DLD1 (cell line): ENCODE data around the gene PDGFD.

Source experiments
- in situ Hi-C: cut with HindIII; loops from 2 replicates; pipeline ENCODE4 v1.10.0; 2017; ENCODE audit warnings: low sequenced_read_pairs

Gene PDGFD

GRCh38 chr11:103927535-103927934 is 236.4 kb downstream of the PDGFD start:
- in situ Hi-C loops: no loop called here

- in situ Hi-C loops: no loop called here
Measured at GRCh38 chr11:103926990-103927389, 237.0 kb downstream of the PDGFD start.

GRCh38 chr11:103924166-103925013 is 239.6 kb downstream of the PDGFD start:
- in situ Hi-C loops: no loop called here

GRCh38 chr11:103923451-103923931 is 240.5 kb downstream of the PDGFD start:
- in situ Hi-C loops: no loop called here

- in situ Hi-C loops: no loop called here
Measured at GRCh38 chr11:103920933-103921332, 243.0 kb downstream of the PDGFD start.

- in situ Hi-C loops: no loop called here
Measured at GRCh38 chr11:103920449-103920848, 243.5 kb downstream of the PDGFD start.

- in situ Hi-C loops: no loop called here
Measured at GRCh38 chr11:103910721-103911120, 253.2 kb downstream of the PDGFD start.

GRCh38 chr11:103907548-103908455 is 256.1 kb downstream of the PDGFD start:
- in situ Hi-C loops: no loop called here

- in situ Hi-C loops: no loop called here
Measured at GRCh38 chr11:103907136-103907535, 256.8 kb downstream of the PDGFD start.

- in situ Hi-C loops: no loop called here
Measured at GRCh38 chr11:103906291-103906867, 257.6 kb downstream of the PDGFD start.

GRCh38 chr11:103904324-103904667 is 259.7 kb downstream of the PDGFD start:
- in situ Hi-C loops: no loop called here

GRCh38 chr11:103903621-103904323 is 260.2 kb downstream of the PDGFD start:
- in situ Hi-C loops: no loop called here

- in situ Hi-C loops: no loop called here
Measured at GRCh38 chr11:103902994-103903393, 261.0 kb downstream of the PDGFD start.

GRCh38 chr11:103901656-103902055 is 262.3 kb downstream of the PDGFD start:
- in situ Hi-C loops: no loop called here

- in situ Hi-C loops: no loop called here
Measured at GRCh38 chr11:103898577-103899336, 265.2 kb downstream of the PDGFD start.

- in situ Hi-C loops: no loop called here
Measured at GRCh38 chr11:103898065-103898464, 265.9 kb downstream of the PDGFD start.

- in situ Hi-C loops: no loop called here
Measured at GRCh38 chr11:103897160-103897936, 266.6 kb downstream of the PDGFD start.

- in situ Hi-C loops: no loop called here
Measured at GRCh38 chr11:103895106-103895505, 268.8 kb downstream of the PDGFD start.

GRCh38 chr11:103894673-103895072 is 269.3 kb downstream of the PDGFD start:
- in situ Hi-C loops: no loop called here
